Limb (tissue), 2 donors: ENCODE results near the gene OCEL1.
"Not testable (repeated sequence)": the region's sequence is repeated elsewhere in the genome, so short reads cannot be mapped to it uniquely, and the experiment has no call there.

Experiments used
- DNase-seq, 2 donors: peaks; one replicate each; pipeline ENCODE4 v3.0.0-alpha.2; 2016; ENCODE audit errors: extremely low spot score in 2 of 2

Gene OCEL1

GRCh38 chr19:17260842-17261325 is 34.9 kb downstream of the OCEL1 start:
- peak in 1 of 2 donors; percentile 71 for DNase-seq

DNA sequence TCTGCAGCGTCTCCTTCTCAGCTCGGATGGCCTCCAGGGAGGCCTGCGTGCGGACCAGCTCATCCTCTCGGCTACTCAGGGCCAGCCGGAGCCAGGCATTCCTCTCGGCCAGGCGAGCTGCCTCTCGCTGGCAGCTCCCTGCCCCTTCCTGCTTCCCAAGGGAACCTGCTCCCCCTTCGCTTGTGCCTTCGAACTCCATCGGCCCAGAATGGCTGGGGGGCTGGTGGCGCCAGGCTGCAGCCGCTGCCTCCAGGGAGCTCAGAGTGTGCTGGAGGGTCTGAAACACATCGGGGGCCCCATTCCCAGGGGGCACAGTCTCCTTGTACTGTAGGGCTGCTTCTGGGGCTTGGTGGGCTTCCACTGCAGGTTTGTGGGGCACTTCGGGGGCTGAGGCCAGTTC is 36.5 kb downstream of the OCEL1 start:
- no peak for DNase-seq

GRCh38 chr19:17263712-17264640 is 38.0 kb downstream of the OCEL1 start:
- DNase-seq, result no peak

DNA sequence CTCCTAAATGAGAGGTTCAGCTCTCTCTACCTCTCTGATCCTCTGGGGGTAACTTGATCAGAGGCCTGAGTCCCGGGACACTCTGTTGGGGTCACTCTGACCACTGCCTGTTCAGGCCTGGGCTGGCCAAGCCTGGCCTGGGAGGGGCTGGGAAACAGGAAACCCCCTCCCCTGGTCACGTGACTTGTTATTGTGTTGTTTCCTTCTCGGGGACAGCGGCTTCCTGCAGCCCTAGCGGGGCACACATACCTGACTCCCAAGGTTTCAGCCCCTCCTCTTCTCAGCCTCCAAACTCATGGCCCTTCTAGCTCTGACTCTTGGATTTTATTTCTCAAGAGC is 38.6 kb downstream of the OCEL1 start, which contains the start of gene USHBP1:
USHBP1 (minus strand) TSS at position 105 of the 339 bp plus-strand sequence. CDS start 446 bp downstream, outside the sequence.
- DNase-seq, result no peak

DNA sequence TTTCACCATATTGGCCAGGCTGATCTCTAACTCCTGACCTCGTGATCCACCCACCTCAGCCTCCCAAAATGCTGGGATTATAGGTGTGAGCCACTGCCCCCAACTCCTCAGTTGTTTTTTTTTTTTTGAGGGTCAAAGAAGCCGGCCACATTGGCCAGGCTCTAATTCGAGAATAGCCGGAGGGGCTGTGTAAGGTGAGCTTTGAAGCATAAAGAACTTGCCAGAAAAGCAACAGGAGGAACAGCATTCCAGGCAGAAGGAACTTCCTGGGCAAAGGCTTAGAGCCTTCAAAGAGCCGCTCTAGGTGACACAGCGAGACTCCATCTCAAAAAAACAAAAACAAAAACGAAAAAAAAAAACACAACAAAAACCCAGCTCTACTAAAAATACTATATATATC is 40.0 kb downstream of the OCEL1 start:
- DNase-seq, result no peak

DNA sequence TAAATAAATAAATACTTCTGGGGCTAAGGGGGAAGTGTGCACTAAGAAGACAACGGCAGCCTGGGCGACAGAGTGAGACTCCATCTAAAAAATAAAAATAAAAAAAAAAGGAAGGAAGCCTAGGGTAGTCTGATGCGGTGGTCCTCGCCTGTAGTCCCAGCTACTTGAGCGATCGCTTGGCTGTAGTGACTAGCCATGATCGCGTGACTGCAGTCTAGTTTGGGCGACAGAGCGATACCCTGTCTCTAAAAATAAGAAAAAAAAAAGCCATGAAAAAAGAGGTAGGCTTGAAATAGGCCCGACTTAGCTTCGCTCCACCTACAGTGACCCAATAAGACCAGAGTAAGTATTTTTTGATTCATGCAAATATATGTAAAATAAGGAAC is 40.6 kb downstream of the OCEL1 start:
- no peak for DNase-seq

- DNase-seq, result peak; percentile 97 to 99
These were observed 41.2 kb downstream of the OCEL1 start, which contains the start of gene BABAM1 for GRCh38 chr19:17266975-17267788. BABAM1 (plus strand) TSS chr19:17267443; CDS start chr19:17268807, 1,364 bp downstream.

GRCh38 chr19:17268754-17269153 is 42.7 kb downstream of the OCEL1 start:
- no peak for DNase-seq

- DNase-seq, result not testable (repeated sequence)
These were observed 48.9 kb downstream of the OCEL1 start for GRCh38 chr19:17274892-17275291.

- DNase-seq, result no peak
These were observed 49.6 kb downstream of the OCEL1 start for GRCh38 chr19:17275441-17276175.
